Calu3 (cell line): ENCODE results near the gene SRA1. TPM values are rescaled to one million over a fixed set of nuclear protein-coding genes. Genes with fewer than 3 reads are reported as not detected.

Experiments
- BruUV-seq: library from RNA; stranded (reverse); fragments of 400-500 nt; replicated peaks from 2 replicates; lab custom pipeline; 2021; lab: Mats Ljungman, UMichigan
- CTCF ChIA-PET: fragments of 300-600 bp; sonication (Branson Sonifier 250); formaldehyde crosslinking; loops from one replicate; lab custom pipeline; 2022; ENCODE audit warnings: antibody characterized with exemption; lab: Charles Lee
- DNase-seq: peaks from one replicate; pipeline ENCODE4 v3.0.0; 2022
- H3K27ac Mint-ChIP-seq: one replicate; pipeline ENCODE4 v1.8.0; 2022; ENCODE audit warnings: mixed read lengths; ENCODE audit not compliant: unreplicated experiment
- H3K27me3 Mint-ChIP-seq: one replicate; pipeline ENCODE4 v1.8.0; 2022; ENCODE audit warnings: mixed read lengths; ENCODE audit not compliant: unreplicated experiment
- H3K36me3 Mint-ChIP-seq: one replicate; pipeline ENCODE4 v1.8.0; 2022; ENCODE audit warnings: mild to moderate bottlenecking, moderate library complexity, mixed read lengths; ENCODE audit not compliant: insufficient read depth, unreplicated experiment
- H3K4me1 Mint-ChIP-seq: one replicate; pipeline ENCODE4 v1.8.0; 2022; ENCODE audit warnings: mild to moderate bottlenecking, low read depth, mixed read lengths; ENCODE audit not compliant: unreplicated experiment
- H3K4me3 Mint-ChIP-seq: one replicate; pipeline ENCODE4 v1.8.0; 2022; ENCODE audit warnings: mild to moderate bottlenecking, low read depth, moderate library complexity, mixed read lengths; ENCODE audit not compliant: unreplicated experiment
- H3K9me3 Mint-ChIP-seq: one replicate; pipeline ENCODE4 v1.8.0; 2022; ENCODE audit warnings: low read depth, mixed read lengths; ENCODE audit not compliant: unreplicated experiment
- intact Hi-C: fragments of 100-400 bp; cut with micrococcal nuclease; formaldehyde crosslinking; loops from one replicate; pipeline ENCODE4 v1.10.0; 2022; ENCODE audit not compliant: unreplicated experiment
- total RNA-seq: library from RNA; stranded (reverse); gene quantifications from 2 replicates; pipeline ENCODE4 v1.2.3, GENCODE V29; 2022
- TF ChIP-seq, protein P1 (sequence below): fragments of 200-600 bp; IDR thresholded peaks from one replicate; pipeline ENCODE4 v1.8.0; 2022; ENCODE audit warnings: antibody characterized with exemption; ENCODE audit not compliant: unreplicated experiment

The SRA1 gene
- total RNA-seq, 1 experiment from 2014 or later = 33.0 TPM

GRCh38 chr5:140602147-140602546, 44.9 kb upstream of the SRA1 start:
- Mint-ChIP-seq H3K4me1 (no peaks in the 10 kb centered on the region), H3K9me3 (no peaks in the 10 kb centered on the region), H3K4me3 (no peak overlapping the region), H3K36me3 (no peaks in the 10 kb centered on the region), H3K27me3 (no peaks in the 10 kb centered on the region), H3K27ac (no peak overlapping the region)
- TF ChIP-seq, protein P1, sequence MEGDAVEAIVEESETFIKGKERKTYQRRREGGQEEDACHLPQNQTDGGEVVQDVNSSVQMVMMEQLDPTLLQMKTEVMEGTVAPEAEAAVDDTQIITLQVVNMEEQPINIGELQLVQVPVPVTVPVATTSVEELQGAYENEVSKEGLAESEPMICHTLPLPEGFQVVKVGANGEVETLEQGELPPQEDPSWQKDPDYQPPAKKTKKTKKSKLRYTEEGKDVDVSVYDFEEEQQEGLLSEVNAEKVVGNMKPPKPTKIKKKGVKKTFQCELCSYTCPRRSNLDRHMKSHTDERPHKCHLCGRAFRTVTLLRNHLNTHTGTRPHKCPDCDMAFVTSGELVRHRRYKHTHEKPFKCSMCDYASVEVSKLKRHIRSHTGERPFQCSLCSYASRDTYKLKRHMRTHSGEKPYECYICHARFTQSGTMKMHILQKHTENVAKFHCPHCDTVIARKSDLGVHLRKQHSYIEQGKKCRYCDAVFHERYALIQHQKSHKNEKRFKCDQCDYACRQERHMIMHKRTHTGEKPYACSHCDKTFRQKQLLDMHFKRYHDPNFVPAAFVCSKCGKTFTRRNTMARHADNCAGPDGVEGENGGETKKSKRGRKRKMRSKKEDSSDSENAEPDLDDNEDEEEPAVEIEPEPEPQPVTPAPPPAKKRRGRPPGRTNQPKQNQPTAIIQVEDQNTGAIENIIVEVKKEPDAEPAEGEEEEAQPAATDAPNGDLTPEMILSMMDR = no peak
- no TSS peak for BruUV-seq
- intact Hi-C loops = no loop called here
- no peak for DNase-seq
- CTCF ChIA-PET = interaction anchor here (0.6 kb wide), 1 partner anchor 27 kb away, joined by 4 read pairs; no protein-coding TSS in a partner anchor

GRCh38 chr5:140600096-140600495, 42.8 kb upstream of the SRA1 start:
- CTCF ChIA-PET = interaction anchor here (0.7 kb wide), 1 partner anchor 47 kb away, joined by 3 read pairs; the partner anchor contains the start of genes IK and NDUFA2
- TF ChIP-seq, protein P1 = no peak
- intact Hi-C loops = no loop called here
- Mint-ChIP-seq H3K9me3 (no peaks in the 10 kb centered on the region), H3K27me3 (no peaks in the 10 kb centered on the region), H3K27ac (no peak overlapping the region), H3K36me3 (no peaks in the 10 kb centered on the region), H3K4me1 (peaks cover 12% of the 10 kb centered on the region), H3K4me3 (no peak overlapping the region)
- BruUV-seq = no TSS peak
- no peak for DNase-seq

GRCh38 chr5:140598836-140599235, 41.6 kb upstream of the SRA1 start:
- H3K27ac Mint-ChIP-seq = no peak overlapping the region
- BruUV-seq = no TSS peak
- no peak for DNase-seq

DNA sequence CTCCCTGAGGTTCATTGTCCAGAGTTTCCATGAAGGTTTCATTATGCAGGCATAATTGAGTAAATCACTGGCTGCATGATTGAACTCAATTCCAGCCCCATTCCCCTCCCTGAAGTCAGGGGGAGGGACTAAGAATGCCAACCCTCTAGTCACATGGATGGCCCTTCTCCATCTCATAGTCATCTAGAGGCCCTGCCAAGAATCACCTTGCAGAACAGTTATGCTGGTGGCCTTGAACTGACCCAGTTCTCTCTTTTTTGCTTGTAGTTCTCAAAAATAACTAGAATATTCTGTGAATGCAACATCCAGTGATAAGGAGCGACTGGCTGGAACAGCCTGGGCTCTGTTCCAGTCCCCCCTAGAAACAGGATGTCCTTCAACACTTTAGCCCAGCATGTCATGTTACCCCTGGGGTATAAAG, 39.1 kb upstream of the SRA1 start:
- H3K9me3 Mint-ChIP-seq = no peaks in the 10 kb centered on the region
- H3K27me3 Mint-ChIP-seq = no peaks in the 10 kb centered on the region
- no peak overlapping the region for H3K4me3 Mint-ChIP-seq
- H3K4me1 Mint-ChIP-seq = peaks cover 15% of the 10 kb centered on the region
- no peaks in the 10 kb centered on the region for H3K36me3 Mint-ChIP-seq
- intact Hi-C loops = no loop called here
- CTCF ChIA-PET = interaction anchor here (1.0 kb wide), 1 partner anchor 13 kb away, joined by 5 read pairs; no protein-coding TSS in a partner anchor
- TF ChIP-seq, protein P1 = no peak
- no TSS peak for BruUV-seq
- H3K27ac Mint-ChIP-seq = no peak overlapping the region
- no peak for DNase-seq

More at GRCh38 chr5:140598836-140599235, 41.6 kb upstream of the SRA1 start:
- Mint-ChIP-seq H3K36me3 (no peaks in the 10 kb centered on the region), H3K9me3 (no peaks in the 10 kb centered on the region), H3K4me3 (no peak overlapping the region), H3K4me1 (peaks cover 15% of the 10 kb centered on the region), H3K27me3 (no peaks in the 10 kb centered on the region)
- intact Hi-C loops = no loop called here
- CTCF ChIA-PET = interaction anchor here (0.6 kb wide), 1 partner anchor 55 kb away, joined by 3 read pairs; no protein-coding TSS in a partner anchor
- TF ChIP-seq, protein P1 = no peak
